GM13977 (cell line): ENCODE data around the gene TRIM34.
"Not testable (repeated sequence)": the region's sequence is repeated elsewhere in the genome, so short reads cannot be mapped to it uniquely, and the experiment has no call there.

Experiments used
- DNase-seq: peaks from one replicate; pipeline ENCODE4 v3.0.0; 2012; ENCODE audit warnings: low spot score
- in situ Hi-C: fragments of 300-500 bp; cut with MboI; formaldehyde crosslinking; loops from one replicate; pipeline ENCODE4 v1.12.0; 2022; ENCODE audit warnings: low sequenced_read_pairs, low pct_unique_long_range_greater_than_20kb, mixed read lengths, inconsistent platforms; ENCODE audit not compliant: unreplicated experiment
- TF ChIP-seq, protein P1 (sequence below): IDR thresholded peaks from 2 replicates; pipeline ENCODE4 v1.5.1; 2012; ENCODE audit warnings: mild to moderate bottlenecking, control low read depth; ENCODE audit not compliant: insufficient read depth; ENCODE audit errors: extremely low read depth, missing control alignments

Gene TRIM34, protein sequence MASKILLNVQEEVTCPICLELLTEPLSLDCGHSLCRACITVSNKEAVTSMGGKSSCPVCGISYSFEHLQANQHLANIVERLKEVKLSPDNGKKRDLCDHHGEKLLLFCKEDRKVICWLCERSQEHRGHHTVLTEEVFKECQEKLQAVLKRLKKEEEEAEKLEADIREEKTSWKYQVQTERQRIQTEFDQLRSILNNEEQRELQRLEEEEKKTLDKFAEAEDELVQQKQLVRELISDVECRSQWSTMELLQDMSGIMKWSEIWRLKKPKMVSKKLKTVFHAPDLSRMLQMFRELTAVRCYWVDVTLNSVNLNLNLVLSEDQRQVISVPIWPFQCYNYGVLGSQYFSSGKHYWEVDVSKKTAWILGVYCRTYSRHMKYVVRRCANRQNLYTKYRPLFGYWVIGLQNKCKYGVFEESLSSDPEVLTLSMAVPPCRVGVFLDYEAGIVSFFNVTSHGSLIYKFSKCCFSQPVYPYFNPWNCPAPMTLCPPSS

DNA sequence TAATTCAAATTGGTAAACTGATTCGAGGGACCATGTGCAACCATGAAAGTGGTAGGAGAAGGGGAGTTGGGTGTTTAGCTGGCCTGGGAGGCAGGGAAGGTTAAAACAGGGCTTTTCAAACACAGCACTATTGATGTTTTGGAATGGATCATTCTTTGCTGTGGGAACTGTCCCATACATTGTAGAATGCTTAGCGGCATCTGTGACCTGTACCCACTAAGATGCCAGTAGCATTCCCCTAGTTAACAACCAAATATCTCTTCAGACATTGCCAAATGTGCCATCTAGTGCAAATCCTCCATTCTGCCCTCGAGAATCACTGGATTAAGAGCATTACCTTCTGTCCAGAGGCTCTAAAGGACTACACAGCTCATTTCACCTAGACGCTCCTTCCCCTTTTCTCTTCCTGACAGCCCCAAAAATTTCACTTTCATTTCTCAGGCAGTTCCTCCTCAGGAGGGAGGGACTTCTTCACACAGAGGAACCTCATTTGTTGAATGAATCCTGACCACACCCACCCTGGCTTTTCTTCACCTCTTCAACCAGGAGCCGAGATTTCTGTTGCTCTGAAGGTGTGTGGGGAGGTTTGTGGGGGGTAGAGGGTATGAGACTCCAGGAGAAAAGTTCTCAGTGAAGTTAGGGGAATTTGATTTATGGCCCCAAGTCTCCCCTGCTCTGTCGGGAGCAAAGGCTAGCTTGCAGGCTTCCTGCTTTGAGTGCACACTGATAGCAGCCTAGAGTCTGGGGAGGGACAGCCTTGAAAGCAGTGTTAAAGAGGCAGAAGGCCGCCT lies at the start of gene TRIM34:
TSS of gene TRIM34 (plus strand) at position 513 of the 791 bp plus-strand sequence. CDS start 7,331 bp downstream, outside the sequence.
- TF ChIP-seq, protein P1, sequence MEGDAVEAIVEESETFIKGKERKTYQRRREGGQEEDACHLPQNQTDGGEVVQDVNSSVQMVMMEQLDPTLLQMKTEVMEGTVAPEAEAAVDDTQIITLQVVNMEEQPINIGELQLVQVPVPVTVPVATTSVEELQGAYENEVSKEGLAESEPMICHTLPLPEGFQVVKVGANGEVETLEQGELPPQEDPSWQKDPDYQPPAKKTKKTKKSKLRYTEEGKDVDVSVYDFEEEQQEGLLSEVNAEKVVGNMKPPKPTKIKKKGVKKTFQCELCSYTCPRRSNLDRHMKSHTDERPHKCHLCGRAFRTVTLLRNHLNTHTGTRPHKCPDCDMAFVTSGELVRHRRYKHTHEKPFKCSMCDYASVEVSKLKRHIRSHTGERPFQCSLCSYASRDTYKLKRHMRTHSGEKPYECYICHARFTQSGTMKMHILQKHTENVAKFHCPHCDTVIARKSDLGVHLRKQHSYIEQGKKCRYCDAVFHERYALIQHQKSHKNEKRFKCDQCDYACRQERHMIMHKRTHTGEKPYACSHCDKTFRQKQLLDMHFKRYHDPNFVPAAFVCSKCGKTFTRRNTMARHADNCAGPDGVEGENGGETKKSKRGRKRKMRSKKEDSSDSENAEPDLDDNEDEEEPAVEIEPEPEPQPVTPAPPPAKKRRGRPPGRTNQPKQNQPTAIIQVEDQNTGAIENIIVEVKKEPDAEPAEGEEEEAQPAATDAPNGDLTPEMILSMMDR = no peak
- peak; percentile 85 for DNase-seq
- in situ Hi-C loops = no loop called here

DNA sequence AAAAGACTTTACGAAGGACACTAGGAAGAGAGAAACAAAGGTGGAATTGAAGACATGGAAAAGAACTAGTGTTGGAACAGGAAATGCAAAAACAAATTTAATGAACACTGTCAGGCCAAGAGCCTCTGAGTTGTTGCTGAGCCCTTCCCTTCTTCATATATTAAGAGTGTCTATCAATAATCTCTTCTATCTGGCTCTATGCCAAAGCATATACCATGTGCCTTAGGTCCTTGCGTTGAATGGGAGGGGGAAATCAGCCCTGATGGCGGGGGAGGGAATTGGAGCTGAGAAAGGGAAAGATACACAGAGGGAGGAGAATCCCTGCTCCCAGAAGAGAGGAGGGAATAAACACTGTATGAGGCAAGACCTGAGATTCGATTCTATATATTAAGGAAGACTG lies 49.6 kb upstream of the TRIM34 start:
- in situ Hi-C loops = no loop called here
- TF ChIP-seq, protein P1 = no peak
- no peak for DNase-seq

DNA sequence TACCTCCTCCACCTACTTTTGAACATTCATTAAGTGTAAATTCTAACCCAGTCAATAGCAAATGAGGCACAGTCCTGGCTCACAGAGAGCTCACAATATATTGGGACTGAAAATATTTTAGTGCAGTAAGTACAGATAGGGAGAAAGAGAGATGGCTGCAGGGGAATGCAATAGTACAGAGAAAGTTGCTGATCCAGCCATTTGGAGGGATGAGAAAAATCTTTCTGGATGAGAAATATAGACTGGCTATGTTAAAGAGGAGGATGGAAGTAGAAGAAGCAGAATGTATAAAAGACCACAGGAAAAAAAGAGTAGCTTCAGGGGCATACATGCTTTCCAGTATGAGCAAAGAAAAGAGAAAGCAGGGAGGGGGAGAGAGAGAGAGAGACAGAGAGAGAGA lies 47.7 kb upstream of the TRIM34 start:
- TF ChIP-seq, protein P1 = no peak

DNA sequence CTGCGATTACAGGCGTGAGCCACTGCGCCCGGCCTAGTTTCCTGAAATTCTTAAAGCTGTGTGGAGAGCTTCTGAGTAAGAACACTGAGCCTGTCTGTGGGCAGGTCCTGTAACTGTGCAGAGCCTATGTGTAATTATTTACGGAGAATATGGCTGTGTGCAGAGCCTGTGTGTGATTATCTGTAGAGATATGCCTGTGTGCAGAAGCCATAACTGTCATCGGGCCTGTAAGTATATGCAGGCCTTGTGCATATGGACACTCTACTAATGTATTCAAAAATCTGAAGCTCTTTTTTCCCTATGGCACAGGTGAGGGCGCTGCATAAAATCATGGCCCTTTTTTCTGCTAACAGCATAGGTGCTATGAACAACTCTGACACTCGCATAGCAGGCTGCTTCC lies 44.2 kb upstream of the TRIM34 start, which contains the start of gene OR52B6:
TSS of gene OR52B6 (plus strand) at position 301 of the 400 bp plus-strand sequence. CDS start at position 301, 0 bp downstream.
- in situ Hi-C loops = no loop called here
- TF ChIP-seq, protein P1 = no peak
- DNase-seq = no peak

More for the DNA sequence above, 47.7 kb upstream of the TRIM34 start:
- no peak for DNase-seq
- in situ Hi-C loops = no loop called here

DNA sequence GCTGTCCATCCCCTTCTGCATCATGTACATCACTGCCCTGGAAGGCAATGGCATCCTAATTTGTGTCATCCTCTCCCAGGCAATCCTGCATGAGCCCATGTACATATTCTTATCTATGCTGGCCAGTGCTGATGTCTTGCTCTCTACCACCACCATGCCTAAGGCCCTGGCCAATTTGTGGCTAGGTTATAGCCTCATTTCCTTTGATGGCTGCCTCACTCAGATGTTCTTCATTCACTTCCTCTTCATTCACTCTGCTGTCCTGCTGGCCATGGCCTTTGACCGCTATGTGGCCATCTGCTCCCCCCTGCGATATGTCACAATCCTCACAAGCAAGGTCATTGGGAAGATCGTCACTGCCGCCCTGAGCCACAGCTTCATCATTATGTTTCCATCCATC lies 43.8 kb upstream of the TRIM34 start:
- in situ Hi-C loops = no loop called here
- DNase-seq = no peak
- TF ChIP-seq, protein P1 = no peak

DNA sequence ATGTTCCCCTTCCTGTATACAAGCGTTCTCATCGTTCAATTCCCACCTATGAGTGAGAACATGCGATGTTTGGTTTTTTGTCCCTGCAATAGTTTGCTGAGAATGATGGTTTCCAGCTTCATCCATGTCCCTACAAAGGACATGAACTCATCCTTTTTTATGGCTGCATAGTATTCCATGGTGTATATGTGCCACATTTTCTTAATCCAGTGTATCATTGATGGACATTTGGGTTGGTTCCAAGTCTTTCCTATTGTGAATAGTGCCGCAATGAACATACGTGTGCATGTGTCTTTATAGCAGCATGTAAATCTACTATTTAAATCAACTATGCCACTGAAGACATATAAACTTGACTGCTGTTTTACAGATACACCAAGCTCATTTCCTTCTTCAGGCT lies 40.3 kb upstream of the TRIM34 start:
- in situ Hi-C loops, DNase-seq: not testable (repeated sequence)

DNA sequence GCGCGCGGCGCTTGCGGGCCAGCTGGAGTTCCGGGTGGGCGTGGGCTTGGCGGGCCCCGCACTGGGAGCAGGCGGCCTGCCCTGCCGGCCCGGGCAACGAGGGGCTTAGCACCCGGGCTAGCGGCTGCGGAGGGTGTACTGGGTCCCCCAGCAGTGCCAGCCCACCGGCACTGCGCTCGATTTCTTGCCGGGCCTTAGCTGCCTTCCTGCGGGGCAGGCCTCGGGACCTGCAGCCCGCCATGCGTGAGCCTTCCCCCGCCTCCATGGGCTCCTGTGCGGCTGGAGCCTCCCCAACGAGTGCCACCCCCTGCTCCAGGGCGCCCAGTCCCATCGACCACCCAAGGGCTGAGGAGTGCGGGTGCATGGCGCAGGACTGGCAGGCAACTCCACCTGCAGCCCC lies 34.9 kb upstream of the TRIM34 start:
- DNase-seq, in situ Hi-C loops: not testable (repeated sequence)
